Activated T-cell treated with anti-CD3 and anti-CD28 coated beads for 24 hours (primary cell): ENCODE results near the gene RGN.
"Not testable (repeated sequence)": the region's sequence is repeated elsewhere in the genome, so short reads cannot be mapped to it uniquely, and the experiment has no call there.

ENCODE experiments used
- DNase-seq: peaks from one replicate; pipeline ENCODE4 v3.0.0-alpha.2; 2020; ENCODE audit warnings: low read depth

Gene RGN

GRCh38 chrX:47124466-47124865, 46.2 kb downstream of the RGN start:
- not testable (repeated sequence) for DNase-seq

- DNase-seq, result peak; percentile 83
Measured at GRCh38 chrX:47129157-47129898, 51.1 kb downstream of the RGN start.

- no peak for DNase-seq
Measured at GRCh38 chrX:47129899-47130358, 51.7 kb downstream of the RGN start.

DNA sequence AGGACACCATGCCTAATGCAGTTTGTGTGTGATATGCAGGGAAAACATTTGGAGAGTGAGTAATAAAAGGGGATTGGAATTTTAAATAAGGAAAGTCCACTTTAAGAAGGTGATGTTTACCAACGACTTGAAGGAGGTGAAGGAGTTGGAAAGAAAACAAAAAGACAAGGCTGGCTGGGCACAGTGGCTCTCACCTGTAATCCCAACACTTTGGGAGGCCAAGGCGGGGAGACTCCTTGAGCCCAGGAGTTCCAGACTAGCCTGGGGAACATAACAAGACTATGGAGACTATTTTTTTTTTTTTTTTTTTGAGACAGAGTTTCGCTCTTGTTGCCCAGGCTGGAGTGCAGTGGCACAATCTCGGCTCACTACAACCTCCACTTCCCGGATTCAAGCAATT, 55.2 kb downstream of the RGN start:
- no peak for DNase-seq

GRCh38 chrX:47135650-47136049, 57.4 kb downstream of the RGN start:
- not testable (repeated sequence) for DNase-seq

- DNase-seq, result no peak
Measured at GRCh38 chrX:47138171-47138570, 59.9 kb downstream of the RGN start.
